Measurements from ENCODE around the gene TMEM132D.

DNA sequence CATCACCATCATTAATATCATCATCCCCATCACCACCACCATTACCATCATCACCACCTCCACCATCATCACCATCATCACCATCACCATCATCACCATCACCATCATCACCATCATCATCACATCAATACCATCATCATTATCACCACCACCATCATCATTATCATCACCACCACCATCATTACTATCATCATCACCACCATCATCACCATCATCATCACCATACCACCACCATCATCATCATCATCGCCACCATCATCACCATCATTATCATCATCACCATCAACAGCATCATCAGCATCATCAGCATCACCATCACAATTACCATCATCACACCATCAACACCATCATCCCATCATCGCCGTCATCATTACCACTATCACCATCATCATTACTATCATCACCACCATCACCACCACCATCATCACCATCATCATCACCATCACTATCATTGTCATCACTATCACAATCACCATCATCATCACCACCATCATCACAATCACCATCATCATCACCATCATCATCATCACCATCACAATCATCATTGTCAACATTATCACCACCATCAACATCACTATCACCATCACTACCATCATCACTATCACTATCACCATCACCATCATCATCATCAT lies 767.0 kb downstream of the TMEM132D start:
- TF ChIP-seq, protein P1, sequence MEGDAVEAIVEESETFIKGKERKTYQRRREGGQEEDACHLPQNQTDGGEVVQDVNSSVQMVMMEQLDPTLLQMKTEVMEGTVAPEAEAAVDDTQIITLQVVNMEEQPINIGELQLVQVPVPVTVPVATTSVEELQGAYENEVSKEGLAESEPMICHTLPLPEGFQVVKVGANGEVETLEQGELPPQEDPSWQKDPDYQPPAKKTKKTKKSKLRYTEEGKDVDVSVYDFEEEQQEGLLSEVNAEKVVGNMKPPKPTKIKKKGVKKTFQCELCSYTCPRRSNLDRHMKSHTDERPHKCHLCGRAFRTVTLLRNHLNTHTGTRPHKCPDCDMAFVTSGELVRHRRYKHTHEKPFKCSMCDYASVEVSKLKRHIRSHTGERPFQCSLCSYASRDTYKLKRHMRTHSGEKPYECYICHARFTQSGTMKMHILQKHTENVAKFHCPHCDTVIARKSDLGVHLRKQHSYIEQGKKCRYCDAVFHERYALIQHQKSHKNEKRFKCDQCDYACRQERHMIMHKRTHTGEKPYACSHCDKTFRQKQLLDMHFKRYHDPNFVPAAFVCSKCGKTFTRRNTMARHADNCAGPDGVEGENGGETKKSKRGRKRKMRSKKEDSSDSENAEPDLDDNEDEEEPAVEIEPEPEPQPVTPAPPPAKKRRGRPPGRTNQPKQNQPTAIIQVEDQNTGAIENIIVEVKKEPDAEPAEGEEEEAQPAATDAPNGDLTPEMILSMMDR (conservative IDR thresholded peaks at IDR 0.05; ENCODE audit: low read length), result no peak
- TF ChIP-seq EZH2phosphoT487 (IDR thresholded peaks at IDR 0.05; ENCODE audit: borderline replicate concordance, low read depth, low read length), result no peak

Measured in OCI-LY7 (cell line).